Type B pancreatic cell (in vitro differentiated cells): ENCODE data around the gene MPP3. TPM values are rescaled to one million over a fixed set of nuclear protein-coding genes. Genes with fewer than 3 reads are reported as not detected.

Experiments used
- DNase-seq: peaks from one replicate; pipeline ENCODE4 v3.0.0; 2021; ENCODE audit warnings: mixed read lengths; ENCODE audit not compliant: unreplicated experiment; ENCODE audit errors: extremely low spot score
- H3K27ac Mint-ChIP-seq: 2 replicates; pipeline ENCODE4 v1.8.0; 2021; ENCODE audit warnings: mild to moderate bottlenecking, mixed read lengths
- H3K27me3 Mint-ChIP-seq: 2 replicates; pipeline ENCODE4 v1.8.0; 2021; ENCODE audit warnings: mixed read lengths
- H3K36me3 Mint-ChIP-seq: 2 replicates; pipeline ENCODE4 v1.8.0; 2021; ENCODE audit warnings: mixed read lengths
- H3K4me1 Mint-ChIP-seq: one replicate; pipeline ENCODE4 v1.8.0; 2021; ENCODE audit warnings: mixed read lengths; ENCODE audit not compliant: unreplicated experiment
- H3K4me3 Mint-ChIP-seq: 2 replicates; pipeline ENCODE4 v1.8.0; 2021; ENCODE audit warnings: mild to moderate bottlenecking, mixed read lengths
- H3K9me3 Mint-ChIP-seq: 2 replicates; pipeline ENCODE4 v1.8.0; 2021; ENCODE audit warnings: mixed read lengths
- total RNA-seq: library from RNA; stranded (reverse); gene quantifications from 2 replicates; pipeline ENCODE4 v1.2.1, GENCODE V29; 2021; ENCODE audit warnings: low replicate concordance
- TF ChIP-seq, protein P1 (sequence below): fragments of 200-600 bp; sonication (generic); conservative IDR thresholded peaks from 2 replicates; pipeline ENCODE4 v1.5.0; 2021; ENCODE audit warnings: antibody characterized with exemption, mild to moderate bottlenecking

MPP3 gene
- total RNA-seq, 1 donor from 2014 or later: 7.8 TPM

DNA sequence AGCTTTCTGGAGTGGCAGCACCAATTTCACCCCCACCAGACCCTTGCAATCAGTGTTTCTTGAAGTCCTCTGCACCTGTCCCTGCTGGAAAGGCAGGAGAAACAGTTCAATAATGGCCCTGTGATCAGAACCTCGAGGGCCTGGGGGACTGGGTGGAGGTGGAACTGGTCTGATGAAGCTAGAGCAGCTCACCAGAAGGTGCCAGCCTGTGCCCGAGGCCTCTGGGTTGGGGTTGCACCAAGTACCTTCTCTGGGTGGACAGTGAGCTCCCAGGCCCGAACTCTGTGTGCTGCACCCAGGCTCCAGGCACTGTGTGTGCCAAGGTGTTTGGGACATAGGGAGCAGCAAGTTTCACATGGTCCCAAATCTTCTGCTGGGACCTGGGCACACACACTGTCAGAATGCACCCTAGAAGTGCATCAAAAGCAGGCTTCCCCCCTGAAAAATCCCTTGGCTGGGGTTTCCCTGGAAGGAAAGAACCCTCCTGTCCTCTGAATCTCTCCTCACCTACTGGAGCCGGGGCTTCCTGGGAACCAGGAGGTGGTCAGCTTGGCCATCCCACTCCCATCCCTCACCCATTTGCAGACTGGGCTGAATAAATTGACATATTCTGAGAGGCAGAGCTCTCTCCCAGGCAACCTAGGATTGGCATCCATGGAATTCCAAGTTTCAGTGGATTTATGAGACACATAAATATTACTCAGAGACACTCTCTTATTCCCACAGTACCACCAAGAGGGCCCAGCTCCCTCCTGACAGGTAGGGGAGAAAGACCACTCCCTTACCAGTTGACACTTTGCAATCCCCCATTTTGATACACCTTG, 31.4 kb upstream of the MPP3 start:
- H3K4me1 Mint-ChIP-seq: no peaks in the 10 kb centered on the region
- no peaks in the 10 kb centered on the region for H3K36me3 Mint-ChIP-seq
- H3K9me3 Mint-ChIP-seq: peaks cover 5% of the 10 kb centered on the region
- H3K4me3 Mint-ChIP-seq: no peak overlapping the region
- TF ChIP-seq, protein P1, sequence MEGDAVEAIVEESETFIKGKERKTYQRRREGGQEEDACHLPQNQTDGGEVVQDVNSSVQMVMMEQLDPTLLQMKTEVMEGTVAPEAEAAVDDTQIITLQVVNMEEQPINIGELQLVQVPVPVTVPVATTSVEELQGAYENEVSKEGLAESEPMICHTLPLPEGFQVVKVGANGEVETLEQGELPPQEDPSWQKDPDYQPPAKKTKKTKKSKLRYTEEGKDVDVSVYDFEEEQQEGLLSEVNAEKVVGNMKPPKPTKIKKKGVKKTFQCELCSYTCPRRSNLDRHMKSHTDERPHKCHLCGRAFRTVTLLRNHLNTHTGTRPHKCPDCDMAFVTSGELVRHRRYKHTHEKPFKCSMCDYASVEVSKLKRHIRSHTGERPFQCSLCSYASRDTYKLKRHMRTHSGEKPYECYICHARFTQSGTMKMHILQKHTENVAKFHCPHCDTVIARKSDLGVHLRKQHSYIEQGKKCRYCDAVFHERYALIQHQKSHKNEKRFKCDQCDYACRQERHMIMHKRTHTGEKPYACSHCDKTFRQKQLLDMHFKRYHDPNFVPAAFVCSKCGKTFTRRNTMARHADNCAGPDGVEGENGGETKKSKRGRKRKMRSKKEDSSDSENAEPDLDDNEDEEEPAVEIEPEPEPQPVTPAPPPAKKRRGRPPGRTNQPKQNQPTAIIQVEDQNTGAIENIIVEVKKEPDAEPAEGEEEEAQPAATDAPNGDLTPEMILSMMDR: no peak
- no peak overlapping the region for H3K27ac Mint-ChIP-seq
- no peak for DNase-seq
- peaks cover 24% of the 10 kb centered on the region for H3K27me3 Mint-ChIP-seq

DNA sequence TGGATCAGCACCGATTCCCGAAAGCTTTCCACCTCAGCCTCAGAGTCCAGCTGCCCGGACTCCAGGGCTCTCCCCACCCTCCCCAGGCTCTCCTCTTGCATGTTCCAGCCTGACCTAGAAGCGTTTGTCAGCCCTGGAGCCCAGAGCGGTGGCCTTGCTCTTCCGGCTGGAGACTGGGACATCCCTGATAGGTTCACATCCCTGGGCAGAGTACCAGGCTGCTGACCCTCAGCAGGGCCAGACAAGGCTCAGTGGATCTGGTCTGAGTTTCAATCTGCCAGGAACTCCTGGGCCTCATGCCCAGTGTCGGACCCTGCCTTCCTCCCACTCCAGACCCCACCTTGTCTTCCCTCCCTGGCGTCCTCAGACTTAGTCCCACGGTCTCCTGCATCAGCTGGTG, 29.0 kb upstream of the MPP3 start:
- H3K36me3 Mint-ChIP-seq: no peaks in the 10 kb centered on the region
- no peaks in the 10 kb centered on the region for H3K9me3 Mint-ChIP-seq
- no peak overlapping the region for H3K27ac Mint-ChIP-seq

GRCh38 chr17:43860927-43861622, 28.1 kb upstream of the MPP3 start:
- Mint-ChIP-seq H3K36me3 (no peaks in the 10 kb centered on the region), H3K9me3 (no peaks in the 10 kb centered on the region), H3K4me3 (no peak overlapping the region), H3K27me3 (peaks cover 2% of the 10 kb centered on the region), H3K4me1 (no peaks in the 10 kb centered on the region), H3K27ac (no peak overlapping the region)
- TF ChIP-seq, protein P1: no peak
- DNase-seq: no peak

More for the DNA sequence above, 29.0 kb upstream of the MPP3 start:
- Mint-ChIP-seq H3K4me1 (no peaks in the 10 kb centered on the region), H3K4me3 (no peak overlapping the region), H3K27me3 (peaks cover 6% of the 10 kb centered on the region)
- no peak for DNase-seq
- TF ChIP-seq, protein P1: no peak

DNA sequence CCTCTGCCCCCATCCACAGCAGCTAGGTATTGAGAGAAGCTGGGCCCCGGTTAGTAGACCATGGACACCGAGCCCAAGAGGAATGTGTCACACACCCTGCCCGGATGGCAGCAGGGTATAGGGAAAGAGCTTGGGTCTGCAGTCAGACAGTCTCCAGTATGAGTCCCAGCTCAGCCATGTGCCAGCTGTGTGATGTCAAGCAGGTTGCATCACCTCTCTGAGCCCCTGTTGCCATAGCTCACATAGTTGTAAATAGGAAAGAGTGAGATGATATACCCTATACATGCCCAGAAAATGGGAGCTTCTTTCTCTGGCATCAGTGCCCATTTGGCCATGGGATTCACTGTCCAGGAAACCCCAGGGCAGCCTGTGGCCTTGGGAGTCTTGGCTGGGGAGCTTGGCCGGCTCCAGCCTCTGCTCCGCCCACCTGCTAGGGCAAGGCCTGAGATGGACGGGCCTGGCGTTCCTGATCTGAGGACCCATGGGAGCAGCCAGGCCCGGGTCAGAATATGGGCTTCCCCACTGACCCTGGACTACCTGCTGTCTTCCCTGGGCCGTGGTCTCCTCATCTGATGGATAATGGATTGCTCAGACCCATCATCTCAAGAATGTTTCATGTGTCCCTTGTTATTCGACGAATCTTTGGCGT, 27.3 kb upstream of the MPP3 start:
- no peaks in the 10 kb centered on the region for H3K36me3 Mint-ChIP-seq
- no peak overlapping the region for H3K4me3 Mint-ChIP-seq
- H3K9me3 Mint-ChIP-seq: no peaks in the 10 kb centered on the region
- peaks cover 6% of the 10 kb centered on the region for H3K27me3 Mint-ChIP-seq
- no peak overlapping the region for H3K27ac Mint-ChIP-seq
- H3K4me1 Mint-ChIP-seq: no peaks in the 10 kb centered on the region
- TF ChIP-seq, protein P1: no peak
- no peak for DNase-seq

DNA sequence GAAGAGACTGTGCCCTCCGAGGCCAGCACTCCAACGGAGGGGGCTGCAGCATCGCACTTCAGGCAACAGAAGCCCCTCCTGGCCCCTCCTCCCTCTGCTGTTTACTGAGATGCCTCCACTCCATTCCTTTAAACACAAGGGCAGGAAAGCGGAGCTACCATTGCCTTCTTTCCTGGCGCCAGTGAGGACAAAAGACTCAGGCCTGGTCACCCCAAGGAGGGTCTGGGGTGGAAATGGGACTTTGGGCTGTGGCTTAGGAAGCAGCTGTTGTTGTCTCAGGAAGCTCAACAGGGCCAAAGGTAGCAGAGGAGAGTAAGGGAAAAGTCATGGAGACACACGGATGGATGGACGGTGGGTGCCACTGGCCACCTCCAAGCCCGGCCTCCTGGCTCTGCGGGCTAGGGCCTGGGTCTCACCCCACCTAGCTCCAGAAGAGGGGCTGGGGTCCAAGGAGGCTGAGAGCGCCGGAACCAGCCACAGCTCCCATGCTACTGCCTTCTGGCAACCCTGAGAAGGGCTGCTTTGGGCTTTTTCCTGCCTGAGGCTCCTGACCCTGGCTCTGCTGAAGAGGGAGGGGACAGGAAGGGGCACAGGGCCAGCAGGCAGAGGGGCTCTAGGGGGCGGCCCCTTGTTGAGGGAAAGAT, 25.1 kb upstream of the MPP3 start:
- H3K4me3 Mint-ChIP-seq: no peak overlapping the region
- no peaks in the 10 kb centered on the region for H3K4me1 Mint-ChIP-seq
- no peaks in the 10 kb centered on the region for H3K36me3 Mint-ChIP-seq
- H3K27me3 Mint-ChIP-seq: peaks cover 10% of the 10 kb centered on the region
- H3K27ac Mint-ChIP-seq: no peak overlapping the region
- no peak for DNase-seq
- TF ChIP-seq, protein P1: no peak
- no peaks in the 10 kb centered on the region for H3K9me3 Mint-ChIP-seq
